GM15510 (cell line): ENCODE results near the gene SLC12A3.

ENCODE experiments used
- POLR2A ChIP-seq: IDR thresholded peaks from 3 replicates; pipeline ENCODE4 v1.6.1; 2011; ENCODE audit warnings: borderline replicate concordance; ENCODE audit not compliant: insufficient read length; ENCODE audit errors: extremely low read depth

The SLC12A3 gene

DNA sequence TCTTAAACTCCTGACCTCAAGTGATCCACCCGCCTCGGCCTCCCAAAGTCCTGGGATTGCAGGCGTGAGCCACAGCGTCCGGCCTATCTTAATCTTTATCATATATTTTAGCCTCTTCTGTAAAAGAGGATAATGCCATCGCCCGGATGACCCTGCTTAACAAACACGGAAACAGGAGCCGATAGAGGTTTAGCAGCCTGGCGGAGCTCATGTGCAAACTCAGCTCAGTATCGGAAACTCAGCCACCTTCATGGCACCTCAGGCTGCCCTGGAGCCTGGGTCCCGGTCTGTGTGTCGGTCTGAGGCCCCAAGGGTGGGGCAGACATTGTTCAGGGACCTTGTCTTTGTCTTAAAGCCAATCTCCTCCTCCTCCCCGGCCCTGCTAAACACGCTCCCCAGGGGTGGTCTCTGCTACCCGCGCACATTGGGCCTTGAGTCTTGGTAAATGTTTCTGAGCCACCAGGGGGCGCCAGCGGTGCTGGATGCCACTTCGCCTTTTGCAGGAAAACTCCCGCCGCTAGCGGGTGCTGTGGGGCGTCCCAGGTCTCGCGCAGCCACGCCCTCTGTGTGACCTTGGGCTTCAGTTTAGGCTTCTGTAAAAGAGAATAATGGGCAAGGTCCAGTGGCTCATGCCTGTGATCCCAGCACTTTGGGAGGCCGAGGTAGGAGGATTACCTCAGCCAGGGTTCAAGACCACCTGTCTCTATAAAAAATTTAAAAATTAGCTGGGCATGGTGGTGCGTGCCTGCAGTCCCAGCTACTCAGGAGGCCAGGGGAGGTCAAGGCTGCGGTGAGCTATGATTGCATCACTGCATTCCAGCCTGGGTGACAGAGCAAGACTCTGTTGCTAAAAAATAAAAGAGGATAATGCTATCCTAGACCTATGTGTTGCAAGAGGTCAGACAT is 99.5 kb downstream of the SLC12A3 start:
- no peak for TF ChIP-seq POLR2A
